Measurements from ENCODE around the gene MEX3C.

GRCh38 chr18:51168960-51169662 lies 28.4 kb downstream of the MEX3C start:
- TF ChIP-seq EGR1 (IDR thresholded peaks at IDR 0.05; ENCODE audit: low read depth) (no peak), MAX (IDR thresholded peaks at IDR 0.05) (no peak), CEBPB (IDR thresholded peaks at IDR 0.05; ENCODE audit: low read depth) (no peak), EZH2 (IDR thresholded peaks at IDR 0.05) (no peak), POLR2AphosphoS5 (IDR thresholded peaks at IDR 0.05; ENCODE audit: low read depth, low read length) (no peak), POLR2A (IDR thresholded peaks at IDR 0.05; ENCODE audit: borderline replicate concordance, extremely low read depth, insufficient read depth, insufficient read length) (no peak)
- TF ChIP-seq, protein P1, sequence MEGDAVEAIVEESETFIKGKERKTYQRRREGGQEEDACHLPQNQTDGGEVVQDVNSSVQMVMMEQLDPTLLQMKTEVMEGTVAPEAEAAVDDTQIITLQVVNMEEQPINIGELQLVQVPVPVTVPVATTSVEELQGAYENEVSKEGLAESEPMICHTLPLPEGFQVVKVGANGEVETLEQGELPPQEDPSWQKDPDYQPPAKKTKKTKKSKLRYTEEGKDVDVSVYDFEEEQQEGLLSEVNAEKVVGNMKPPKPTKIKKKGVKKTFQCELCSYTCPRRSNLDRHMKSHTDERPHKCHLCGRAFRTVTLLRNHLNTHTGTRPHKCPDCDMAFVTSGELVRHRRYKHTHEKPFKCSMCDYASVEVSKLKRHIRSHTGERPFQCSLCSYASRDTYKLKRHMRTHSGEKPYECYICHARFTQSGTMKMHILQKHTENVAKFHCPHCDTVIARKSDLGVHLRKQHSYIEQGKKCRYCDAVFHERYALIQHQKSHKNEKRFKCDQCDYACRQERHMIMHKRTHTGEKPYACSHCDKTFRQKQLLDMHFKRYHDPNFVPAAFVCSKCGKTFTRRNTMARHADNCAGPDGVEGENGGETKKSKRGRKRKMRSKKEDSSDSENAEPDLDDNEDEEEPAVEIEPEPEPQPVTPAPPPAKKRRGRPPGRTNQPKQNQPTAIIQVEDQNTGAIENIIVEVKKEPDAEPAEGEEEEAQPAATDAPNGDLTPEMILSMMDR (IDR thresholded peaks at IDR 0.05 in 2 of 3, conservative IDR thresholded peaks at IDR 0.05 in 1 of 3; ENCODE audit: borderline replicate concordance in 1 of 3, insufficient read depth in 1 of 3, low read depth in 2 of 3, low read length in 2 of 3), result no peak
